ENCODE data around the gene ZNF140.

Gene ZNF140

DNA sequence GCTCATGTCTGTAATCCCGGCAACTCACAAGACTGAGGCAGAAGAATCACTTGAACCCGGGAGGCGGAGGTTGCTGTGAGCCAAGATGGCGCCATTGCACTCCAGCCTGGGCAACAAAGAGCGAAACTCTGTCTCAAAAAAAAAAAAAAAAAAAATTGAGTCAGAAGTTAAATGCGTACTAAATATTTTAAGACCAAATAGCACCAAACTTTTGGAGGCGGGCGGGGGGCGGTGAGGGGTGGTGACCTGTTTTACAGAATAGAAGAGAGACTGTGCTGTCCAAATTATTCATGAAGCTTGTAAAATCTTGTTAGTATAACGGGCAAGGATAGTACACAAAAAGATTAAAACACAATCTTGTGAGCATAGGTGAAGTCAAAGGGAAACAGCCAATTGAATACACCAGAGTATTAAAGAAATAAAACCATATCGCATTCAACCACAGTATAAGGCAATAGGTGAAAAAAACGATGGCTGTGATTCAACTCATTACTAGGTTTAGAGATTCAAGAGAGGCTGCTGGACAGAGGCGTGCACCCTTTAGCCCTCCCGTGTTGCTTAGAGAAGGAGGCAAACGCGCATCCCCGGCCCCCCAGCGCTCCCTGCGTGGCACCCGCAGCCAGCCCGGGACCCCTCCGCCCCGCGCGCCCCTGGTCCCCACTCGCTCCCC, 48.8 kb downstream of the ZNF140 start:
- H3K27me3 ChIP-seq (ENCODE audit: insufficient read depth, poor library complexity, severe bottlenecking) = no peaks in the 10 kb centered on the region
- ATAC-seq (ENCODE audit: low read depth) (peak; percentile 31), DNase-seq (ENCODE audit: low spot score) (no peak)
- H3K9me3 ChIP-seq (ENCODE audit: severe bottlenecking) = peaks cover 12% of the 10 kb centered on the region
- peaks cover 13% of the 10 kb centered on the region for H3K36me3 ChIP-seq (ENCODE audit: low read depth)
- H3K4me3 ChIP-seq (ENCODE audit: severe bottlenecking) = peak overlapping the region; percentile 64
- no peaks in the 10 kb centered on the region for H3K4me1 ChIP-seq (ENCODE audit: insufficient read depth, poor library complexity, severe bottlenecking)
- peak overlapping the region; percentile 77 for H3K27ac ChIP-seq (ENCODE audit: poor library complexity, severe bottlenecking)
- TF ChIP-seq, protein P1, sequence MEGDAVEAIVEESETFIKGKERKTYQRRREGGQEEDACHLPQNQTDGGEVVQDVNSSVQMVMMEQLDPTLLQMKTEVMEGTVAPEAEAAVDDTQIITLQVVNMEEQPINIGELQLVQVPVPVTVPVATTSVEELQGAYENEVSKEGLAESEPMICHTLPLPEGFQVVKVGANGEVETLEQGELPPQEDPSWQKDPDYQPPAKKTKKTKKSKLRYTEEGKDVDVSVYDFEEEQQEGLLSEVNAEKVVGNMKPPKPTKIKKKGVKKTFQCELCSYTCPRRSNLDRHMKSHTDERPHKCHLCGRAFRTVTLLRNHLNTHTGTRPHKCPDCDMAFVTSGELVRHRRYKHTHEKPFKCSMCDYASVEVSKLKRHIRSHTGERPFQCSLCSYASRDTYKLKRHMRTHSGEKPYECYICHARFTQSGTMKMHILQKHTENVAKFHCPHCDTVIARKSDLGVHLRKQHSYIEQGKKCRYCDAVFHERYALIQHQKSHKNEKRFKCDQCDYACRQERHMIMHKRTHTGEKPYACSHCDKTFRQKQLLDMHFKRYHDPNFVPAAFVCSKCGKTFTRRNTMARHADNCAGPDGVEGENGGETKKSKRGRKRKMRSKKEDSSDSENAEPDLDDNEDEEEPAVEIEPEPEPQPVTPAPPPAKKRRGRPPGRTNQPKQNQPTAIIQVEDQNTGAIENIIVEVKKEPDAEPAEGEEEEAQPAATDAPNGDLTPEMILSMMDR (IDR thresholded peaks at IDR 0.05; ENCODE audit: poor library complexity, severe bottlenecking) = no peak

DNA sequence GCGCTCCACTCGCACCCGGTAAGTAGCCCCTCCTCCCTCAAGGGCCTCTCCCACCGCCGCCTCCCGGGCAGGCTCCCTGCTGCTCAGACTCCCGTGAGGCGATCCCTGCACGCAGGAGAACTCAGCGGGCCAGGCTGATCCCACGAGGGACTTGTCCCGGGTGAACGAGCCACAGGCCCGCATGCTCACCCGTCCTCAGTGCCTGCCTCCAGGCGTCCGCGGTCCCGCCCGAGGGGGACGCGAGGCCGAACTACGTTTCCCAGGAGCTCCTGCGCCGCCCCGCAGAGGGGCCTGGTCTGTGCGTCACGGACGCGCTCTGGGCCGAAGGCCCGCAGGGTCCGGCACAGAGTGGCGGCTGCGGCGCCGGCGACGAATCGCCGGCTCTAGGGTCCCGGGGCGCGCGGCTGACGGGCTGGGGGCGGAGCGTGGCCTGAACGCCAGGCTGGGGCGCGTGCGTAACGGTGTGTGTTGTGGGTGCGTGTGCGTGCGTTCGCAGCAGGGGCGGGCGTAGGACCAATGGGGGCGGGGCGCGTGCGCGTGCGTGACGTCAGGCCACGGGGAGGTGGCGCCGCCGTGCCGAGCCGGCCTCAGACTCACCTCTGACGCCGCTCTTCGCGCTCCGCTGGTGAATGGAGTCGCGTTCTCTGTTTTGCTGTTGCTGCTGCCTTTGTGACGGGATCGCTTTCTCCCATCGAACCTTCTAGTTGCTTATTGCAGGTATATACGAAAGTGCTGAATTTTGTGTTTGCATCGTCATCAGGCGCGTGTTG, 49.5 kb downstream of the ZNF140 start, which contains the start of the genes ZNF10 and ZNF891:
TSS of gene ZNF10 (plus strand) at position 590 of the 770 bp plus-strand sequence. CDS start 13,866 bp downstream, outside the sequence.
TSS of gene ZNF891 (minus strand) at position 237 of the 770 bp plus-strand sequence. CDS start 8,356 bp downstream, outside the sequence.
- Histone ChIP-seq H3K27ac (ENCODE audit: poor library complexity, severe bottlenecking) (peak within 1 kb of the TSS; percentile 77), H3K4me3 (ENCODE audit: severe bottlenecking) (peak within 1 kb of the TSS; percentile 64), H3K27me3 (ENCODE audit: insufficient read depth, poor library complexity, severe bottlenecking) (no peaks in the 10 kb centered on the region), H3K36me3 (ENCODE audit: low read depth) (peaks cover 13% of the 10 kb centered on the region), H3K9me3 (ENCODE audit: severe bottlenecking) (peaks cover 12% of the 10 kb centered on the region), H3K4me1 (ENCODE audit: insufficient read depth, poor library complexity, severe bottlenecking) (no peaks in the 10 kb centered on the region)
- DNase-seq (ENCODE audit: low spot score) (peak; percentile 94), ATAC-seq (ENCODE audit: low read depth) (peak; percentile 98)
- TF ChIP-seq, protein P1 (IDR thresholded peaks at IDR 0.05; ENCODE audit: poor library complexity, severe bottlenecking) = no peak

DNA sequence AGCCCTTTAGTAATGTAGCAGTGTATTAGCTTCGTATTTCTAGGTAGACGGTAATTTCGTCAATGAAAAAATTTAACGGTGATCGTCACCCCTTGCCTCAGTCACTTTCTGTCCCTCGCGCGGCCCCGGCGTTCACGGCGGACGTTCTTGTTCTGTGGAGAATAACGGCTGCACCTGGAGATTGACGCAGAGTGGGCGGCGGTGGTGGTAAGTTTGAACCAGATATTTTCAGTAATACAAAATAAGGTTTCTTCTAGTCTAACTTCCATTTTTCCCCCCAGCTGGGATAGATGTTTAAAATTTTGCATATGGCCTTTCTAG, 50.0 kb downstream of the ZNF140 start:
- TF ChIP-seq, protein P1 (IDR thresholded peaks at IDR 0.05; ENCODE audit: poor library complexity, severe bottlenecking) = no peak
- Histone ChIP-seq H3K9me3 (ENCODE audit: severe bottlenecking) (peaks cover 12% of the 10 kb centered on the region), H3K4me1 (ENCODE audit: insufficient read depth, poor library complexity, severe bottlenecking) (no peaks in the 10 kb centered on the region), H3K36me3 (ENCODE audit: low read depth) (peaks cover 13% of the 10 kb centered on the region), H3K27me3 (ENCODE audit: insufficient read depth, poor library complexity, severe bottlenecking) (no peaks in the 10 kb centered on the region), H3K4me3 (ENCODE audit: severe bottlenecking) (peak overlapping the region; percentile 64), H3K27ac (ENCODE audit: poor library complexity, severe bottlenecking) (peak overlapping the region; percentile 77)
- DNase-seq (ENCODE audit: low spot score) = no peak
- no peak for ATAC-seq (ENCODE audit: low read depth)

DNA sequence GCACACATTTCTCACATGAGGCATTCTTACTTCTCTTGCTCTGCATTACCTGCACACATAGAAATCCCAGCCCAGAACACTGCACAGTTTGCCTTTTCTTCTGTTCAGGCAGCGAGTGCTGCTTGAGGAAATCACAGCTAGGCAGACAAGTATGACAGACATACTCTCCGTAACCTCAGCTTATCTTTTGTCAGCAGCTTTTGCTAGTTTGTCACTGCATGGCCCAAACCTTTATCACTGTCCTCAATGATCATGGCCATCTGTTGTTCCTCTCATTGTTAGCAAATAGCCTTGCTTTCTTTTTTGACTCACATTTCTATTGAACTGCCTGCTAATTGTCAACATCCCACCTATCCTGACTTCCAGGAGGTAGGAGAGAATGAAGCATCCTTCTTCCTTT, 55.0 kb downstream of the ZNF140 start:
- Histone ChIP-seq H3K4me1 (ENCODE audit: insufficient read depth, poor library complexity, severe bottlenecking) (no peaks in the 10 kb centered on the region), H3K9me3 (ENCODE audit: severe bottlenecking) (no peaks in the 10 kb centered on the region), H3K36me3 (ENCODE audit: low read depth) (peaks cover 6% of the 10 kb centered on the region), H3K27ac (ENCODE audit: poor library complexity, severe bottlenecking) (no peak overlapping the region), H3K27me3 (ENCODE audit: insufficient read depth, poor library complexity, severe bottlenecking) (no peaks in the 10 kb centered on the region), H3K4me3 (ENCODE audit: severe bottlenecking) (no peak overlapping the region)
- DNase-seq (ENCODE audit: low spot score) = no peak
- no peak for ATAC-seq (ENCODE audit: low read depth)
- TF ChIP-seq, protein P1 (IDR thresholded peaks at IDR 0.05; ENCODE audit: poor library complexity, severe bottlenecking) = no peak

All from RWPE2 (cell line).